ENCODE measurements around the gene SDHAF2. TPM values are rescaled to one million over a fixed set of nuclear protein-coding genes. Genes with fewer than 3 reads are reported as not detected.
"Not testable (repeated sequence)": the region's sequence is repeated elsewhere in the genome, so short reads cannot be mapped to it uniquely, and the experiment has no call there.

The SDHAF2 gene
- polyA plus RNA-seq, 4 donors = 43.9 to 63.0 (median 52.1) TPM

GRCh38 chr11:61473370-61474012, 43.6 kb downstream of the SDHAF2 start:
- H3K9me3 ChIP-seq (ENCODE audit: control insufficient read depth in 2 of 2, insufficient read depth in 1 of 2, low read depth in 1 of 2, low read length in 1 of 2) = no peaks in the 10 kb centered on the region
- no peak overlapping the region for H3K4me3 ChIP-seq (ENCODE audit: low read depth in 1 of 3, low read length in 3 of 3)
- no peak for DNase-seq
- no peak overlapping the region for H3K27ac ChIP-seq (ENCODE audit: low read depth in 1 of 3, low read length in 2 of 3)
- no peak for FAIRE-seq
- peaks cover 0 to 12% (median 0%) of the 10 kb centered on the region in 3 donors for H3K4me1 ChIP-seq (ENCODE audit: control insufficient read depth in 3 of 3, insufficient read depth in 2 of 3, low read depth in 1 of 3, low read length in 2 of 3)
- H3K27me3 ChIP-seq (ENCODE audit: control insufficient read depth in 3 of 3, insufficient read depth in 3 of 3, low read length in 3 of 3) = peaks cover 0 to 3% (median 0%) of the 10 kb centered on the region in 3 donors
- WGBS, 3 donors = 80 to 95% (median 92%) methylated on average over 3 of the region's 3 CpGs
- peaks cover 0 to 28% (median 2%) of the 10 kb centered on the region in 3 donors for H3K36me3 ChIP-seq (ENCODE audit: control insufficient read depth in 3 of 3, insufficient read depth in 2 of 3, low read depth in 1 of 3, low read length in 3 of 3)

- Histone ChIP-seq H3K27me3 (ENCODE audit: control insufficient read depth in 3 of 3, insufficient read depth in 3 of 3, low read length in 3 of 3) (peaks cover 0 to 3% (median 0%) of the 10 kb centered on the region in 3 donors), H3K4me1 (ENCODE audit: control insufficient read depth in 3 of 3, insufficient read depth in 2 of 3, low read depth in 1 of 3, low read length in 2 of 3) (peaks cover 0 to 12% (median 0%) of the 10 kb centered on the region in 3 donors), H3K27ac (ENCODE audit: low read depth in 1 of 3, low read length in 2 of 3) (no peak overlapping the region), H3K9me3 (ENCODE audit: control insufficient read depth in 2 of 2, insufficient read depth in 1 of 2, low read depth in 1 of 2, low read length in 1 of 2) (no peaks in the 10 kb centered on the region), H3K4me3 (ENCODE audit: low read depth in 1 of 3, low read length in 3 of 3) (no peak overlapping the region), H3K36me3 (ENCODE audit: control insufficient read depth in 3 of 3, insufficient read depth in 2 of 3, low read depth in 1 of 3, low read length in 3 of 3) (peaks cover 0 to 24% (median 2%) of the 10 kb centered on the region in 3 donors)
- FAIRE-seq = no peak
- no peak for DNase-seq
- WGBS, 3 donors = 84 to 96% (median 94%) methylated on average over 6 of the region's 6 CpGs
These were observed 44.2 kb downstream of the SDHAF2 start for GRCh38 chr11:61474013-61474643.

- FAIRE-seq (no peak), DNase-seq (no peak)
- Histone ChIP-seq H3K4me3 (ENCODE audit: low read depth in 1 of 3, low read length in 3 of 3) (no peak overlapping the region), H3K9me3 (ENCODE audit: control insufficient read depth in 2 of 2, insufficient read depth in 1 of 2, low read depth in 1 of 2, low read length in 1 of 2) (no peaks in the 10 kb centered on the region), H3K36me3 (ENCODE audit: control insufficient read depth in 3 of 3, insufficient read depth in 2 of 3, low read depth in 1 of 3, low read length in 3 of 3) (peaks cover 0 to 22% (median 2%) of the 10 kb centered on the region in 3 donors), H3K4me1 (ENCODE audit: control insufficient read depth in 3 of 3, insufficient read depth in 2 of 3, low read depth in 1 of 3, low read length in 2 of 3) (peaks cover 0 to 12% (median 0%) of the 10 kb centered on the region in 3 donors), H3K27ac (ENCODE audit: low read depth in 1 of 3, low read length in 2 of 3) (no peak overlapping the region), H3K27me3 (ENCODE audit: control insufficient read depth in 3 of 3, insufficient read depth in 3 of 3, low read length in 3 of 3) (peaks cover 0 to 3% (median 0%) of the 10 kb centered on the region in 3 donors)
- 89 to 100% (median 94%) methylated on average over 1 of the region's 1 CpG for WGBS, 3 donors
These were observed 45.5 kb downstream of the SDHAF2 start for GRCh38 chr11:61475433-61475832.

GRCh38 chr11:61476371-61476770, 46.4 kb downstream of the SDHAF2 start:
- peaks cover 0 to 14% (median 0%) of the 10 kb centered on the region in 3 donors for H3K4me1 ChIP-seq (ENCODE audit: control insufficient read depth in 3 of 3, insufficient read depth in 2 of 3, low read depth in 1 of 3, low read length in 2 of 3)
- H3K36me3 ChIP-seq (ENCODE audit: control insufficient read depth in 3 of 3, insufficient read depth in 2 of 3, low read depth in 1 of 3, low read length in 3 of 3) = peaks cover 0 to 13% (median 0%) of the 10 kb centered on the region in 3 donors
- no peak for DNase-seq
- 90 to 91% (median 90%) methylated on average over 3 of the region's 3 CpGs for WGBS, 3 donors
- no peak overlapping the region for H3K27ac ChIP-seq (ENCODE audit: low read depth in 1 of 3, low read length in 2 of 3)
- H3K4me3 ChIP-seq (ENCODE audit: low read depth in 1 of 3, low read length in 3 of 3) = no peak overlapping the region
- H3K27me3 ChIP-seq (ENCODE audit: control insufficient read depth in 3 of 3, insufficient read depth in 3 of 3, low read length in 3 of 3) = peaks cover 0 to 3% (median 0%) of the 10 kb centered on the region in 3 donors
- FAIRE-seq = no peak
- H3K9me3 ChIP-seq (ENCODE audit: control insufficient read depth in 2 of 2, insufficient read depth in 1 of 2, low read depth in 1 of 2, low read length in 1 of 2) = no peaks in the 10 kb centered on the region

- H3K36me3 ChIP-seq (ENCODE audit: control insufficient read depth in 3 of 3, insufficient read depth in 2 of 3, low read depth in 1 of 3, low read length in 3 of 3) = peaks cover 0 to 10% (median 0%) of the 10 kb centered on the region in 3 donors
- DNase-seq (no peak), FAIRE-seq (no peak)
- no peak overlapping the region for H3K27ac ChIP-seq (ENCODE audit: low read depth in 1 of 3, low read length in 2 of 3)
- no peaks in the 10 kb centered on the region for H3K9me3 ChIP-seq (ENCODE audit: control insufficient read depth in 2 of 2, insufficient read depth in 1 of 2, low read depth in 1 of 2, low read length in 1 of 2)
- peaks cover 0 to 3% (median 0%) of the 10 kb centered on the region in 3 donors for H3K27me3 ChIP-seq (ENCODE audit: control insufficient read depth in 3 of 3, insufficient read depth in 3 of 3, low read length in 3 of 3)
- 22 to 50% (median 37%) methylated on average over 8 of the region's 8 CpGs for WGBS, 3 donors
- peaks cover 0 to 14% (median 0%) of the 10 kb centered on the region in 3 donors for H3K4me1 ChIP-seq (ENCODE audit: control insufficient read depth in 3 of 3, insufficient read depth in 2 of 3, low read depth in 1 of 3, low read length in 2 of 3)
- H3K4me3 ChIP-seq (ENCODE audit: low read depth in 1 of 3, low read length in 3 of 3) = no peak overlapping the region
These were observed 47.2 kb downstream of the SDHAF2 start for GRCh38 chr11:61477126-61477525.

- no peak for FAIRE-seq
- WGBS, 3 donors = 0 to 4% (median 1%) methylated on average over 18 of the region's 18 CpGs
- H3K4me3 ChIP-seq (ENCODE audit: low read depth in 1 of 3, low read length in 3 of 3) = no peak overlapping the region
- peak; percentile 18 to 51 for DNase-seq
- H3K9me3 ChIP-seq (ENCODE audit: control insufficient read depth in 2 of 2, insufficient read depth in 1 of 2, low read depth in 1 of 2, low read length in 1 of 2) = no peaks in the 10 kb centered on the region
- H3K4me1 ChIP-seq (ENCODE audit: control insufficient read depth in 3 of 3, insufficient read depth in 2 of 3, low read depth in 1 of 3, low read length in 2 of 3) = peaks cover 0 to 14% (median 0%) of the 10 kb centered on the region in 3 donors
- H3K36me3 ChIP-seq (ENCODE audit: control insufficient read depth in 3 of 3, insufficient read depth in 2 of 3, low read depth in 1 of 3, low read length in 3 of 3) = peaks cover 0 to 8% (median 0%) of the 10 kb centered on the region in 3 donors
- peaks cover 0 to 3% (median 0%) of the 10 kb centered on the region in 3 donors for H3K27me3 ChIP-seq (ENCODE audit: control insufficient read depth in 3 of 3, insufficient read depth in 3 of 3, low read length in 3 of 3)
- H3K27ac ChIP-seq (ENCODE audit: low read depth in 1 of 3, low read length in 2 of 3) = no peak overlapping the region
These were observed 47.8 kb downstream of the SDHAF2 start for GRCh38 chr11:61477727-61478148.

GRCh38 chr11:61479360-61480058, 49.6 kb downstream of the SDHAF2 start:
- not testable (repeated sequence) for H3K27ac ChIP-seq (ENCODE audit: low read depth in 1 of 3, low read length in 2 of 3); DNase-seq; FAIRE-seq; H3K36me3 ChIP-seq (ENCODE audit: control insufficient read depth in 3 of 3, insufficient read depth in 2 of 3, low read depth in 1 of 3, low read length in 3 of 3); H3K9me3 ChIP-seq (ENCODE audit: control insufficient read depth in 2 of 2, insufficient read depth in 1 of 2, low read depth in 1 of 2, low read length in 1 of 2); H3K4me3 ChIP-seq (ENCODE audit: low read depth in 1 of 3, low read length in 3 of 3); H3K27me3 ChIP-seq (ENCODE audit: control insufficient read depth in 3 of 3, insufficient read depth in 3 of 3, low read length in 3 of 3)
- 89 to 93% (median 93%) methylated on average over 11 of the region's 11 CpGs for WGBS, 3 donors
- H3K4me1 ChIP-seq (ENCODE audit: control insufficient read depth in 3 of 3, insufficient read depth in 2 of 3, low read depth in 1 of 3, low read length in 2 of 3) = peaks cover 0 to 14% (median 0%) of the 10 kb centered on the region in 3 donors

- Histone ChIP-seq H3K4me1 (ENCODE audit: control insufficient read depth in 3 of 3, insufficient read depth in 2 of 3, low read depth in 1 of 3, low read length in 2 of 3) (peaks cover 0 to 14% (median 0%) of the 10 kb centered on the region in 3 donors), H3K4me3 (ENCODE audit: low read depth in 1 of 3, low read length in 3 of 3) (no peak overlapping the region), H3K36me3 (ENCODE audit: control insufficient read depth in 3 of 3, insufficient read depth in 2 of 3, low read depth in 1 of 3, low read length in 3 of 3) (peaks cover 0 to 3% (median 0%) of the 10 kb centered on the region in 3 donors), H3K27me3 (ENCODE audit: control insufficient read depth in 3 of 3, insufficient read depth in 3 of 3, low read length in 3 of 3) (peaks cover 0 to 3% (median 0%) of the 10 kb centered on the region in 3 donors), H3K27ac (ENCODE audit: low read depth in 1 of 3, low read length in 2 of 3) (peak overlapping the region in 1 of 3 donors; percentile 8), H3K9me3 (ENCODE audit: control insufficient read depth in 2 of 2, insufficient read depth in 1 of 2, low read depth in 1 of 2, low read length in 1 of 2) (no peaks in the 10 kb centered on the region)
- 77 to 82% (median 82%) methylated on average over 15 of the region's 15 CpGs for WGBS, 3 donors
- FAIRE-seq = no peak
- no peak for DNase-seq
These were observed 50.5 kb downstream of the SDHAF2 start for GRCh38 chr11:61480261-61480993.

All from small intestine (tissue), 7 donors.